ENCODE results near the gene ENO1.
"Not testable (repeated sequence)": the region's sequence is repeated elsewhere in the genome, so short reads cannot be mapped to it uniquely, and the experiment has no call there.

ENO1 gene

DNA sequence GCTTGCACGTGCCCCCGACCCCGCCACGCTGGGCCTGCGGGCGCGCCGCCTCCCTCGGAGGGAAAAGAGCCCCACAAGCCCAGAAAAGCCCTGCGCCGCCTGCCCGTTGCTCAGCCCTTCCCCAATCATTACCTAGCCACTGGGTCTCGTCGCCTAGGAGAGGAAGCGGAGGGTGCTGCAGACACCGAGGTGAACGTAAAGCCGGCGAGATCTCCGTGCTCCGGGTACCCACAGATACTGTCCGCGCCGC is at the start of gene ENO1:
Gene ENO1 (minus strand): TSS at position 239 of the 250 bp plus-strand sequence. CDS start 3,778 bp downstream, outside the sequence.
- DNase-seq = no peak

DNA sequence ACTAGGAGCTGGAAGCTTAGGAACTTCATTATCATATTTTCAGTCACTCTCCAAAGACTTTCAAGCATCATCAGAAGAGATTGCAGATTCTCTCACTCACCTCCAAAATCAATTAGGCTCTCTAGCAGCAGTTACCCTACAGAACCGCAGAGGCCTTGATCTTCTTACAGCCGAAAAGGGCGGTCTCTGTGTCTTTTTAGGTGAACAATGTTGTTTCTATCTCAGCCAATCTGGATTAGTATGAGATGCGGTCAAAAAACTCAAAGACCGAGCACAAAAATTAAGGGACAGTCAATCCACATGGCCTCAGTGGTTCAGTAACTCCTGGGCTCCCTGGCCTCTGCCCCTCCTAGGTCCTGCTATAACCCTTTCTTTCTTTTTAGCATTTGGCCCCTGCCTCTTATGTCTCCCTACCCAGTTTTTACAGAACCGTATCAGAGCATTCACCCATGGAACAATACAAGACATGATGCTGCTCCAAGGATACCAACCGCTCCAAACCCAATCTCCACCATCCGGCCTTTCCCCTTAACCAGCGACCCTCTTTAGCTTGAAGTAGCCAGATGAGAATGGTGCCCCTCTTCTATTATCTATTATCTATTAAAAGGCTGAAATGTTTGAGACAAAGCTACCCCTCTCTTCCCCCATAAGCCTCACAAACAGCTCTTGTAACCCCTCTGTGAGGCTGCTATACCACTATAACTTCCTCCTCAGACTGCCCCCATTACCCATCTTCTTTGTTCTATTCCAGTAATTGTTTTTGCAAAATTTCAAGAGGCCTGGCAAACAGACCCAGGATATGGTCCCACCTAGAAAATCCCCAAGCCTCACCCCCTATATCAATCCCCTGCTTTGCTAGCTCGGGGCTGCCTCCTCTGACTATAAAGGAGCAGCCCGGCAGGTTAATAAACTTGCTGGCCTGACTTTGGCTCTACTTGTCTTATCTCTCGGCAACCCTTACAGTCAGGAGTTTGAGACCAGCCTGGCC is 48.5 kb upstream of the ENO1 start:
- no peak for DNase-seq

DNA sequence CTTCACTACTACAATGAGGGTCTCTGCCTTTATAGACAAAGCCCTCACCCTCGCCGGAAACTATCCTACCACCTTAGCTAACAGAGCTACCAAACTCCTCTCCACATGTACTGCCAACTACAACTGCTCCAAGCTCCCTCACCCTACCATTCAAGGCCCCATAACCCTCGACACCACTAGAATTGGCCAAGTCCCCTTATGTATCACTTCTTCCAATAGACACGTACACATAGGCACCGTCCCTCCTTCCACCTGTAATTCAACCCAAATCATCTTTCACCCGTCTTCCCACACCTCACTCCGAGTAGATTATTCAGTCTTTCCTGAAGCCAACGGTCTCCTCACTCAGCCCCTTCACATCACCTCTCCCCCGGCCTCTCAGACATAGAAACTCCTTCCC is 47.5 kb upstream of the ENO1 start:
- DNase-seq = no peak

- peak; percentile 32 for DNase-seq
Measured at GRCh38 chr1:8925406-8925805, 46.9 kb upstream of the ENO1 start.

GRCh38 chr1:8922962-8923361 is 44.5 kb upstream of the ENO1 start:
- no peak for DNase-seq

GRCh38 chr1:8917536-8917935 is 39.0 kb upstream of the ENO1 start:
- not testable (repeated sequence) for DNase-seq

DNA sequence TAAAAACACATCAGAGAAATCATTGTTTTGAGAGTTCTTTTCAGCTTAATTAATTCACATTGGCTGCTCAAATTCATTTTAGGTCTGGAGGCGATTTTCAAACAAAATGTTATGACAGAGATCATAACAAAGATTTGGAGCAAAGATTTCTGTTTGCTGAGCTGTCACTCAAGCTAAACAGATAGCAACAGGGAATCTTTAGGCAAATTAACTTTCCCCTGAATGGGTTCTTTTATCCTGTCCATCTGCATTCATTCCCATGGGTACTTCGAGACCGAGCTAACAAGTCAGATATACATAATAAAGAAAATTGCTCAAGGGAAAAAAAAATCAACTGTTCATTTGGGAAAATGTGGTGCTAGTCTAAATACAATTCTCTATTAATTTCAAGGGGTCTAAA is 37.0 kb upstream of the ENO1 start:
- DNase-seq = no peak

GRCh38 chr1:8914466-8914865 is 36.0 kb upstream of the ENO1 start:
- no peak for DNase-seq

- no peak for DNase-seq
Measured at GRCh38 chr1:8913457-8913856, 35.0 kb upstream of the ENO1 start.

DNA sequence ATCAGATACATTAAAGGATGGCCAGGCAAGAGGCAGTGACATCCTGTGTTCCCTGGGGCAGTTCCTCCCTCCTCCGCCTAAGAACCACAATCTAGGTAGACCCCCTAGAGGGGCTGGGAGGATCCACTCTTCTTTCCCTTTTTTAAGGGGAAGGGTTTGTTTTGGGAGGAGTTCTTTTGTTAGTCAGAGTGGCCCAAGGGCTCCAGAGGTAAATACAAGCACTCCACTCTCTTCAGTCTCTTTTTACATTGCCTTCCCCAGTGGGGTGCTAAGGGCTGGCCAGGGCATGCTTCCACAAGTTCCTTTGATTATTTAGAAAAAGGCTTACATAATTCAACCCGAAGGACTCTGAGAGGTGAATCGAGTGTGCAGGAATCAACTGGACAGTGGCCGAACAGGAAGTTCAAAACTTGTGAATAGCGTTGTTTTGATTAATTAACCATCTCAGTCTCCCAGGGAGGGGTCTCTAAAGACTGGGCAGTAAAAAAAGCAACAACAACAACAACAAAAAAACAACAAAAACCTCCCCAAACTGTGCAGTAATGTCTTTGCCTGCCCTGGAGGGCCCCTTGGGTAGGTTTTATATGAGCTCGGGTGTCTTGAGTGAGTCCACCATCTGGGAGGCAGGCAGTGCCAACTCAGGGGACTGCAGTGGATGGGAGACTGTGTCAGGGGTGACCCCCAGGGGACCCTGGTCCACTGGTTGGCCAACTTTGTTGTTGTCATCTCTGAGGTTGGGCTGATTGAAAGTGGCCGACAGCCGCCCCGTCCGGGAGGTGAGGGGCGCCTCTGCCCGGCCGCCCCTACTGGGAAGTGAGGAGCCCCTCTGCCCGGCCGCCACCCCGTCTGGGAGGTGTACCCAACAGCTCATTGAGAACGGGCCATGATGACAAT is 33.2 kb upstream of the ENO1 start:
- no peak for DNase-seq

DNA sequence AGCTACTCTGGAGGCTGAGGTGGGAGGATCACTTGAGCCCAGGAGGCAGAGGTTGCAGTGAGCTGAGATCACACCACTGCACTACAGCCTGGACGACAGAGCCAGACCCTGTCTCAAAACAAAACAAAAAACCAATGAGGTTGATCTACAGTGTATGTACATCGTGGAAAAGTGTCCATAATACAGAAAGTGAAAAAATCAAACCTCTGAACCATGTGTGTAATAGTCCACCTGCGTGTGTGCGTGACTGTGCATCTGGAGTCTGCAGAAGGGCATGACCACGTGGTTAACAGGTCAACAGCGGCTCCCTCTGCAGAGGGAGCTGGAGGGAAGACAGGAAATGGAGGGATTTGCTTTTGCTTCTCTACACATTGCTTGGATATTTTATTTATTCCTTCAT is 32.4 kb upstream of the ENO1 start:
- DNase-seq = no peak

- DNase-seq = no peak
Measured at GRCh38 chr1:8910331-8910730, 31.8 kb upstream of the ENO1 start.

GRCh38 chr1:8908388-8909151 is 30.1 kb upstream of the ENO1 start:
- DNase-seq = no peak

DNA sequence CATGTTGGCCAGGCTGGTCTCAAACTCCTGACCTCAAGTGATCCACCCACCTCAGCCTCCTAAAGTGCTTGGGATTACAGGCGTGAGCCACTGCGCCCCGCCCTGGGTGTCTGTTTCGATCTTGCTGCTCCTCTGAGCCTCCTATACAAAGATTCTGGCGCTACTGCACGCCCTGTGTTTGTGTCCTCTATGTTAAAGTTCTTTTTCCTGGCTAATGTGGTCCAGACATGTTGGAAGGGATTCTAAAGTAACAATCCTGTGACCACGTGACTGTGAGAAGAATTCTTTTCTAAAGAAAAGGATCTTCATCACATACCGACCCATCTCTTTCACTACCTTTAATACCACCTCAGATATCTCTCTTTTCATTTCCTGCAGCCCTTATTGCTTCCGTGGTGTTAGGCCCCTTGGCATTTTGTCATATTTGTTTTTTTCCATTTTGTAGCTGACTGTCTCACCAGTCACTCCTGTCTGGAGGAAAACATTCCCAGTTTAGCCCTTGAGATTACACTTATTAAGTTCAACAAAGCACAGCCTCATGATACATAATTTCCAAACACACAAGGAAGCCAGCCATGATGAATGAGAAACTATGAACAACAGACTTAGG is 27.2 kb upstream of the ENO1 start:
- DNase-seq = no peak

DNA sequence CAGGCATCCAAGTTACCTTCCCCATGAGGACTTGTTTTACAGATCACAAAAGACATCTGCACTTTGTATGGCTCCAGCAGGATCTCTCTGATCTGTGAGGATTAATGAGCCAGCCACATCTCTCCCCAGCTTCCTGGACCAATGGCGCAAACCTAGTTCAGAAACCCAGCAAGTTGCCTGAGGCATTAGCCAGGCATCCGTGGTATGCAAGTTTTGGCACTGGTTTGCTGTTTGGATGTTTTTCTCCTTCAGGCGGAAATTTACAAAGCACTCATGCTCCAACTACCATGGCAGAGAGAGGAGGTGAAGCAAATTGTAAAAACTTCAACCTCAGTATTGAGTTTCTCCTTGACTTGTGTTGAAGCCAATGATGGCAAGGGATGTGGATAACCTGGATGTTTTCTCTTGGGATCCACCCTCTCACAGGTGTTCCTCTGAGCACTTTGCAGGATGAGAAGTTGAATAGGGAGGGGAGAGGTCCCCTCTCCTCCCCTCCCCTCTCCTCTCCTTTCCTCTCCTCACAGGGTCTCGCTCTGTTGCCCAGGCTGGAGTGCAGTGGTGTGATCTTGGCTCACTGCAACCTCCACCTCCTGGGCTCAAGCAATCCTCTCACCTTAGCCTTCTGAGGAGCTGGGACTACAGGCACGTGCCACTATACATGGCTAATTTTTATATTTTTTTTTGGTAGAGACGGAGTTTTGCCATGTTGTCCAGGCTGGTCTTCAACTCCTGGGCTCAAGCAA is 25.6 kb upstream of the ENO1 start:
- DNase-seq = no peak

GRCh38 chr1:8903410-8903809 is 24.9 kb upstream of the ENO1 start:
- no peak for DNase-seq

DNA sequence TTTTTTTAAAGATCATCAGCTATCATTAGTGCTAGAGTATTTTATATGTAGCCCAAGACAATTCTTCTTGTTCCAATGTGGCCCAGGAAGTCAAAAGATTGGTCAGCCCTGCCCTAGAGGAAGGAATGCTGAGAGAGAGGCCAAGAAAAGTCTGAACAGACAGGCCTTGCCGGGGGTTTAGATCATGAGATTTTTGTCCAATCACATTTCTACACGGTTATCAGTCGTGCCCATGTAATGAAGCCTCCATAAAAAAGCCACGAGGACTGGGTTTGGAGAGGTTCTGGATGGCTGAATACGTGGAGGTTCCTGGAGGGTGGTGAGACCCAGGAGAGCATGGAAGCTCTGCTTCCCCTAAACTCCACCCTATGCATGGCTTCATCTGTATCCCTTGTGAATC is 24.3 kb upstream of the ENO1 start:
- DNase-seq = no peak

DNA sequence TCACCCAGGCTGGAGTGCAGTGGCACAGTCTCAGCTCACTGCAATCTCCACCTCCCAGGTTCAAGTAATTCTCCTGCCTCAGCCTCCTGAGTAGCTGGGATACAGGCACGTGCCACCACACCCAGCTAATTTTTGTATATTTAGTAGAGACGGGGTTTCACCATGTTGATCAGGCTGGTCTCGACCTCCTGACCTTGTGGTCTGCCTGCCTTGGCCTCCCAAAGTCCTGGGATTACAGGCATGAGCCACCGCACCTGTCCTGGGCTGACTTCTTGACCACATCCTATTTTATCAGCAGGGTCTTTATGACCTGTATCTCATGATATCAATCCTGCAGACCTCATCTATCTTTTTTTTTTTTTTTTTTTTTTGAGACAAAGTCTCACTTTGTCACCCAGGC is 22.2 kb upstream of the ENO1 start:
- not testable (repeated sequence) for DNase-seq

DNA sequence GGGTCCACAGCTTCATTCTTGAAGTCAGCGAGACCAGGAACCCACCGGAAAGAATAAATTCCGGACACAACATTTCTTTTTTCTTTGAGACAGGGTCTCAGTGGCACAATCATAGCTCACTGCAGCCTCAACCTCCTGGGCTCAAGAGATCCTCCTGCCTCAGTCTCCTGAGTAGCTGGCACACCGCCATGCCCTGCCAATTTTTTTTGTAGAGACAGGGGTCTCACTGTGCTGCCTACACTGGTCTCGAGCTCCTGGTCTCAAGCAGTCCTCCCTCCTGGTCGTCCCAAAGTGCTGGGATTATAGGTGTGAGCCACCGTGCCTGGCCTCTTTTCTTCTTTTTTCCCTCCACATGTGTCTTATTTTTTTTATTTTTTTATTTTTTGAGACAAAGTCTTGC is 20.6 kb upstream of the ENO1 start:
- no peak for DNase-seq

DNA sequence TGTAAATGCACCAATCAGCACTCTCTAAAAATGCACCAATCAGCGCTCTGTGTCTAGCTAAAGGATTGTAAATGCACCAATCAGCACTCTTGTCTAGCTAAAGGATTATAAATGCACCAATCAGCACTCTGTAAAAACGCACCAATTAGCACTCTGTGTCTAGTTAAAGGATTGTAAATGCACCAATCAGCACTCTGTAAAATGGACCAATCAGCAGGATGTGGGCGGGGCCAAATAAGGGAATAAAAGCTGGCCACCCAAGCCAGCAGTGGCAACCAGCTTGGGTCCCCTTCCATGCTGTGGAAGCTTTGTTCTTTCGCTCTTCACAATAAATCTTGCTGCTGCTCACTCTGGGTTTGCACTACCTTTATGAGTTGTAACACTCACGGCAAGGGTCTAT is 19.9 kb upstream of the ENO1 start:
- DNase-seq = not testable (repeated sequence)

GRCh38 chr1:8897505-8897904 is 19.0 kb upstream of the ENO1 start:
- DNase-seq = not testable (repeated sequence)

DNA sequence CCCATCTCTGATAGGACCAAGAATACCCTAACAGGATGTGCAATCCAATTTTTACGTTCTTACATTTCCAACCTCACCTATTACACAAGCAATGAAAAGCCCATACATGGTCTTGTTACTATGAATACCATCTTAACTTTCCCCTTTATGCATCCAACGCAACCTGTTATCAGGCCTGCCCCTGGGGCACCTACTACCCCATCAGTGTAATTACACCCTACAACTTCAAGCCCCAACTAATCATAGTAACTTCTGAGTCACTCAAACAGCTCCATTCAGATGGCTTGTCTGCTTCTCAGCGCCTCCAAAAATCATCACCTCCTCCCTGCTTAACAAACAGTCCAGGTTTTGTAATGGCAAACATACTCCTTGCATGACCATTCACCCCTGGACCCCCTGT is 18.3 kb upstream of the ENO1 start:
- not testable (repeated sequence) for DNase-seq
